H1 (cell line): Measurements from ENCODE around the gene RAB3A. TPM values are rescaled to one million over a fixed set of nuclear protein-coding genes. Genes with fewer than 3 reads are reported as not detected.

Source experiments
- CTCF ChIA-PET: fragments of 300-600 bp; sonication (Branson Sonifier 250); formaldehyde crosslinking; loops from one replicate; lab custom pipeline; 2021; ENCODE audit not compliant: partially characterized antibody; lab: Charles Lee
- POLR2A ChIA-PET: fragments of 300-600 bp; sonication (Branson Sonifier 250); formaldehyde crosslinking; loops from one replicate; lab custom pipeline; 2021; ENCODE audit warnings: inconsistent platforms; ENCODE audit not compliant: partially characterized antibody; lab: Charles Lee
- DNase-seq, 2 experiments: peaks; one replicate each; pipeline versions ENCODE4 v3.0.0 to v3.0.0-alpha.2; 2010 to 2022; ENCODE audit warnings: low spot score in 2 of 2, low read depth in 1 of 2, mixed read lengths in 1 of 2
- FAIRE-seq: peaks from 2 replicates; lab custom pipeline; 2011; peaks lifted over from hg19 to GRCh38; lab: Jason Lieb, UNC
- H2AFZ ChIP-seq: 2 replicates; pipeline ENCODE4 v1.8.1; 2012; ENCODE audit warnings: low read length, inconsistent platforms
- H2AK5ac ChIP-seq: 2 replicates; pipeline ENCODE4 v1.6.1; 2013; ENCODE audit warnings: low read depth, low read length
- H2BK120ac ChIP-seq: replicated peaks from 2 replicates; pipeline ENCODE3; 2013; ENCODE audit warnings: low read depth, low read length, inconsistent platforms
- H2BK12ac ChIP-seq: 2 replicates; pipeline ENCODE4 v1.6.1; 2013; ENCODE audit warnings: low read depth, low read length
- H2BK15ac ChIP-seq: 2 replicates; pipeline ENCODE4 v1.6.1; 2013; ENCODE audit warnings: low read length
- H2BK20ac ChIP-seq: 2 replicates; pipeline ENCODE4 v1.6.1; 2013; ENCODE audit warnings: low read length
- H2BK5ac ChIP-seq: 2 replicates; pipeline ENCODE4 v1.6.1; 2013; ENCODE audit warnings: low read depth, low read length
- H3K14ac ChIP-seq: 2 replicates; pipeline ENCODE4 v1.6.1; 2013; ENCODE audit warnings: inconsistent platforms; ENCODE audit not compliant: insufficient read length
- H3K18ac ChIP-seq: 2 replicates; pipeline ENCODE4 v1.6.1; 2013; ENCODE audit warnings: low read length; ENCODE audit errors: extremely low read depth
- H3K23ac ChIP-seq: 2 replicates; pipeline ENCODE4 v1.6.1; 2013; ENCODE audit warnings: inconsistent platforms; ENCODE audit not compliant: insufficient read length
- H3K23me2 ChIP-seq: 2 replicates; pipeline ENCODE4 v1.6.1; 2013; ENCODE audit warnings: low read depth, low read length
- H3K27ac ChIP-seq: 2 replicates; pipeline ENCODE4 v1.6.1; 2011; ENCODE audit warnings: low read depth, low read length, inconsistent platforms
- H3K27me3 ChIP-seq, 4 experiments: replicated peaks in 1 of 4; 1 replicate in 1 of 4; 2 replicates in 3 of 4; pipeline versions ENCODE4 v1.6.1 to v1.8.1; 2011 to 2013; ENCODE audit warnings: low read length in 3 of 4, mild to moderate bottlenecking in 3 of 4, inconsistent platforms in 2 of 4, mixed read lengths in 2 of 4, moderate library complexity in 1 of 4; ENCODE audit not compliant: control insufficient read depth in 3 of 4, insufficient read depth in 3 of 4; ENCODE audit errors: extremely low read depth in 1 of 4
- H3K36me3 ChIP-seq, 4 experiments: 2 replicates each; pipeline versions ENCODE4 v1.6.1 to v1.8.1; 2011 to 2013; ENCODE audit warnings: mild to moderate bottlenecking in 4 of 4, low read length in 3 of 4, moderate library complexity in 2 of 4, control low read depth in 1 of 4, inconsistent platforms in 1 of 4; ENCODE audit not compliant: insufficient read depth in 4 of 4, control insufficient read depth in 2 of 4
- H3K4ac ChIP-seq: replicated peaks from 2 replicates; pipeline ENCODE3; 2013; ENCODE audit warnings: low read length, low read depth, mixed read lengths, inconsistent platforms; ENCODE audit not compliant: insufficient read length
- H3K4me1 ChIP-seq, 4 experiments: replicated peaks in 1 of 4; 1 replicate in 1 of 4; 2 replicates in 3 of 4; pipeline versions ENCODE4 v1.6.1 to v1.8.1; 2011 to 2013; ENCODE audit warnings: low read length in 3 of 4, inconsistent platforms in 2 of 4, mixed read lengths in 1 of 4; ENCODE audit not compliant: insufficient read depth in 4 of 4, control insufficient read depth in 3 of 4
- H3K4me2 ChIP-seq, 2 experiments: 2 replicates each; pipeline versions ENCODE4 v1.6.1 to v1.8.1; 2011 to 2013; ENCODE audit warnings: low read depth in 2 of 2, low read length in 2 of 2, control low read depth in 1 of 2, inconsistent platforms in 1 of 2, mild to moderate bottlenecking in 1 of 2; ENCODE audit not compliant: insufficient read depth in 1 of 2
- H3K4me3 ChIP-seq, 4 experiments: fragments of 200-600, 300-600 bp in 1 of 4; sonication (generic), shearing (Covaris generic), sonication (Bioruptor Twin) in 1 of 4; 2 replicates each; pipeline versions ENCODE4 v1.5.1 to v1.8.1; 2011 to 2016; ENCODE audit warnings: low read length in 4 of 4, low read depth in 3 of 4, control low read depth in 2 of 4, inconsistent platforms in 2 of 4, mild to moderate bottlenecking in 2 of 4, mixed read lengths in 1 of 4, moderate library complexity in 1 of 4; ENCODE audit not compliant: insufficient read depth in 2 of 4; ENCODE audit errors: extremely low read depth in 1 of 4
- H3K56ac ChIP-seq: replicated peaks from 2 replicates; pipeline ENCODE3; 2013; ENCODE audit warnings: low read depth, mild to moderate bottlenecking, mixed read lengths, low read length, inconsistent platforms; ENCODE audit not compliant: insufficient read length
- H3K79me1 ChIP-seq: 2 replicates; pipeline ENCODE4 v1.6.1; 2013; ENCODE audit warnings: low read depth, low read length, control low read depth
- H3K79me2 ChIP-seq, 2 experiments: 2 replicates each; pipeline versions ENCODE4 v1.6.1 to v1.8.1; 2012 to 2013; ENCODE audit warnings: low read length in 2 of 2, mild to moderate bottlenecking in 2 of 2, inconsistent platforms in 1 of 2; ENCODE audit not compliant: insufficient read depth in 2 of 2, control insufficient read depth in 1 of 2
- H3K9ac ChIP-seq, 4 experiments: replicated peaks in 1 of 4; 1 replicate in 1 of 4; 2 replicates in 3 of 4; pipeline versions ENCODE4 v1.6.1 to v1.8.1; 2011 to 2013; ENCODE audit warnings: low read depth in 3 of 4, low read length in 3 of 4, control low read depth in 2 of 4, mild to moderate bottlenecking in 2 of 4, moderate library complexity in 2 of 4, inconsistent platforms in 1 of 4; ENCODE audit errors: extremely low read depth in 1 of 4
- H3K9me3 ChIP-seq, 2 experiments: 2 replicates each; pipeline versions ENCODE4 v1.6.1 to v1.8.1; 2012 to 2013; ENCODE audit warnings: mild to moderate bottlenecking in 2 of 2, moderate library complexity in 2 of 2, control low read depth in 1 of 2, inconsistent platforms in 1 of 2, low read depth in 1 of 2, low read length in 1 of 2, mixed read lengths in 1 of 2; ENCODE audit not compliant: insufficient read depth in 2 of 2
- H4K20me1 ChIP-seq, 2 experiments: replicated peaks in 1 of 2; 2 replicates each; pipeline versions ENCODE3 to v1.8.1; 2011 to 2013; ENCODE audit warnings: inconsistent platforms in 2 of 2, low read length in 2 of 2, mild to moderate bottlenecking in 1 of 2; ENCODE audit not compliant: insufficient read depth in 2 of 2, control insufficient read depth in 1 of 2
- H4K5ac ChIP-seq: 2 replicates; pipeline ENCODE4 v1.6.1; 2013; ENCODE audit warnings: low read length, low read depth, mixed read lengths, inconsistent platforms; ENCODE audit not compliant: insufficient read length
- H4K8ac ChIP-seq: 2 replicates; pipeline ENCODE4 v1.8.0; 2013; ENCODE audit warnings: mild to moderate bottlenecking, moderate library complexity, low read length, inconsistent platforms; ENCODE audit not compliant: insufficient read depth; ENCODE audit errors: extremely low read depth
- H4K91ac ChIP-seq: replicated peaks from 2 replicates; pipeline ENCODE3; 2013; ENCODE audit warnings: low read length, mixed read lengths, inconsistent platforms; ENCODE audit not compliant: insufficient read length
- CBX8 ChIP-seq: fragments of 300-800, 300-1000 bp; sonication (generic); IDR thresholded peaks from 2 replicates; pipeline ENCODE4 v1.7.1; 2016; ENCODE audit warnings: low read depth, low read length, borderline replicate concordance
- CTBP2 ChIP-seq: IDR thresholded peaks from 2 replicates; pipeline ENCODE4 v1.7.0; 2011; ENCODE audit warnings: borderline replicate concordance, mild to moderate bottlenecking, moderate library complexity, mixed read lengths, low read length; ENCODE audit not compliant: insufficient read depth, insufficient read length
- FOSL1 ChIP-seq: IDR thresholded peaks from 2 replicates; pipeline ENCODE4 v1.6.1; 2011; ENCODE audit warnings: mild to moderate bottlenecking, low read depth, low read length, moderate library complexity; ENCODE audit not compliant: insufficient read depth
- HDAC6 ChIP-seq: IDR thresholded peaks from one replicate; pipeline ENCODE4 v1.7.1; 2012; ENCODE audit warnings: low read depth, mild to moderate bottlenecking, inconsistent platforms, low read length, moderate library complexity
- JUN ChIP-seq: IDR thresholded peaks from 2 replicates; pipeline ENCODE4 v1.6.1; 2011; ENCODE audit warnings: low read depth, mild to moderate bottlenecking, improper control_type of control experiment, low read length
- KDM1A ChIP-seq: fragments of 200-600, 300-600 bp; sonication (generic); IDR thresholded peaks from 2 replicates; pipeline ENCODE4 v1.7.1; 2016; ENCODE audit warnings: mild to moderate bottlenecking, low read length, borderline replicate concordance
- MAFK ChIP-seq: IDR thresholded peaks from 2 replicates; pipeline ENCODE4 v1.6.1; 2012; ENCODE audit warnings: low read depth, mild to moderate bottlenecking, improper control_type of control experiment, low read length
- POLR2AphosphoS5 ChIP-seq: IDR thresholded peaks from 2 replicates; pipeline ENCODE4 v1.6.1; 2011; ENCODE audit warnings: low read depth, low read length
- RAD21 ChIP-seq, 2 experiments: IDR thresholded peaks in 1 of 2; conservative IDR thresholded peaks in 1 of 2; 2 replicates each; pipeline ENCODE4 v1.6.1; 2011; ENCODE audit warnings: low read depth in 2 of 2, low read length in 2 of 2, improper control_type of control experiment in 1 of 2, inconsistent platforms in 1 of 2, mild to moderate bottlenecking in 1 of 2, moderate library complexity in 1 of 2
- SUZ12 ChIP-seq: fragments of 200-600 bp; sonication (generic); IDR thresholded peaks from 2 replicates; pipeline ENCODE4 v1.6.1; 2012; ENCODE audit warnings: mild to moderate bottlenecking, inconsistent platforms, low read length, moderate library complexity, mixed read lengths
- TAF1 ChIP-seq: IDR thresholded peaks from 2 replicates; pipeline ENCODE4 v1.6.1; 2011; ENCODE audit warnings: mild to moderate bottlenecking, low read depth, low read length
- TBP ChIP-seq: IDR thresholded peaks from 2 replicates; pipeline ENCODE4 v1.6.1; 2011; ENCODE audit warnings: low read depth, low read length, improper control_type of control experiment
- YY1 ChIP-seq: IDR thresholded peaks from 2 replicates; pipeline ENCODE4 v1.6.1; 2011; ENCODE audit warnings: low read depth, mild to moderate bottlenecking, low read length
- WGBS, 2 experiments: shearing (Covaris generic) in 1 of 2; methylation state at CpG; one replicate each; pipeline versions ENCODE4 v1.1.6 to v1.1.7; 2013 to 2015; ENCODE audit warnings: low lambda C conversion rate in 2 of 2, mixed read lengths in 2 of 2, inconsistent platforms in 1 of 2, low coverage in 1 of 2, missing lambda C conversion rate in 1 of 2; ENCODE audit not compliant: insufficient replicate concordance in 2 of 2, insufficient coverage in 1 of 2, insufficient read length in 1 of 2; ENCODE audit errors: extremely low coverage in 1 of 2, missing lambda C conversion rate in 1 of 2; 5-methylcytosine and 5-hydroxymethylcytosine counted together
- polyA plus RNA-seq, 7 experiments: library from polyadenylated mRNA; depleted of rRNA in 3 of 7; stranded (reverse) in 5 of 7; unstranded in 2 of 7; fragments of >200 nt in 5 of 7; fragments of 200-250 nt in 2 of 7; gene quantifications; 1 replicate in 5 of 7; 2 replicates in 1 of 7; 4 replicates in 1 of 7; pipeline versions ENCODE4 v1.2.1 to v1.2.3, GENCODE V29; 2011 to 2013; ENCODE audit warnings: missing spikeins in 2 of 7, mixed read lengths in 2 of 7
- total RNA-seq: library from RNA; stranded (reverse); fragmentation: NEBNext Ultra II Directional; extraction: Animal tissue kit (Norgen Biotek cat#: 25700); gene quantifications from 2 replicates; pipeline ENCODE4 v1.2.1, GENCODE V29; 2021

The RAB3A gene
- total and polyA plus RNA-seq, 2 of the 8 experiments (the other 6 are each of a cell fraction or from before 2014, with no cell fraction given) = 13.6 to 14.2 TPM

DNA sequence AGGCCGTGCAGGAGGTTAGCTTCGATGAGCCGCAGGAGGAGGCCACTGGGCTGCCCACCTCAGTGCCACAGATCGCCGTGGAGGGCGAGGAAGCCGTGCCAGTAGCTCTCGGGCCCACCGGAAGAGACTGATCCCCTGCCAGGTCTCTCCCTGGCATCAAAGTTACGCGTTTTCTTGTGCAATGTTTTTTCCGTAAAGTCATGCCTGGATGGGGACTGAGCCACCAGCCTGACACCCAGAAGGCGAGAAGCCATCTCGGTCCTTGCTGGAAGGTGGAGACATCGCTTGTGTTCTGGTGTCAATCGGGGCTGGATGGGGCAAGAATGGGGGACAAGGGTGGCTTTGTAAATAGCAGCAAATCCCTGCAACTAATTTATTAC is 54.3 kb downstream of the RAB3A start:
- ChIA-PET POLR2A (interaction anchor here (1.1 kb wide), 1 partner anchor 19 kb away, joined by 3 read pairs; no protein-coding TSS in a partner anchor), CTCF (interaction anchor here (0.6 to 1.4 kb wide), 6 partner anchors 10 to 1267 kb away, joined by 3 read pairs; no protein-coding TSS in a partner anchor)
- no peaks in the 10 kb centered on the region for H3K9me3 ChIP-seq
- peaks cover 2% of the 10 kb centered on the region; the same call in 1 of the 2 replicates for H3K79me1 ChIP-seq
- no peak for FAIRE-seq
- no peak overlapping the region for H3K23ac ChIP-seq
- H3K14ac ChIP-seq = no peak overlapping the region
- peaks cover 6% of the 10 kb centered on the region in 2 experiments for H4K20me1 ChIP-seq
- H2BK12ac ChIP-seq = no peak overlapping the region
- H3K9ac ChIP-seq = no peak overlapping the region
- H3K27me3 ChIP-seq = no peaks in the 10 kb centered on the region
- H2AK5ac ChIP-seq = no peak overlapping the region
- TF ChIP-seq HDAC6 = no peak
- TF ChIP-seq SUZ12 = no peak
- no peak for TF ChIP-seq POLR2AphosphoS5
- TF ChIP-seq RAD21 (IDR thresholded peaks at IDR 0.05 in 1 of 2, conservative IDR thresholded peaks at IDR 0.05 in 1 of 2; ENCODE audit: low read depth in 2 of 2, low read length in 2 of 2) = no peak
- TF ChIP-seq TBP = no peak
- TF ChIP-seq CBX8 = no peak
- TF ChIP-seq MAFK = no peak
- TF ChIP-seq TAF1 = no peak
- no peak for TF ChIP-seq KDM1A
- TF ChIP-seq JUN = no peak
- TF ChIP-seq CTBP2 = no peak
- no peak for TF ChIP-seq YY1
- TF ChIP-seq FOSL1 = no peak
- no peak overlapping the region for H3K27ac ChIP-seq
- H2BK120ac ChIP-seq = no peak overlapping the region
- no peak overlapping the region for H2BK20ac ChIP-seq
- H3K36me3 ChIP-seq = peaks cover 0 to 11% (median 5%) of the 10 kb centered on the region in 4 experiments; a peak in 4 of 8 replicates
- DNase-seq = no peak
- H3K18ac ChIP-seq = no peak overlapping the region
- H4K5ac ChIP-seq = no peak overlapping the region
- no peak overlapping the region for H3K56ac ChIP-seq
- no peak overlapping the region for H3K4me3 ChIP-seq
- no peak overlapping the region for H4K8ac ChIP-seq
- 85% methylated on average over 16 of the region's 16 CpGs; no CpG with 5 or more reads in 1 of the 2 experiments for WGBS, 2 experiments
- no peak overlapping the region for H3K4me2 ChIP-seq
- H3K79me2 ChIP-seq = no peaks in the 10 kb centered on the region
- H3K4ac ChIP-seq = no peak overlapping the region
- H4K91ac ChIP-seq = no peak overlapping the region
- peaks cover 13% of the 10 kb centered on the region for H3K23me2 ChIP-seq
- no peak overlapping the region for H2BK15ac ChIP-seq
- H2AFZ ChIP-seq = no peak overlapping the region
- no peak overlapping the region for H2BK5ac ChIP-seq
- H3K4me1 ChIP-seq = peaks cover 0 to 7% (median 2%) of the 10 kb centered on the region in 4 experiments; a peak in 4 of 7 replicates
